Measurements from ENCODE around the gene PRDM13.
"Not testable (repeated sequence)": the region's sequence is repeated elsewhere in the genome, so short reads cannot be mapped to it uniquely, and the experiment has no call there.

The PRDM13 gene

DNA sequence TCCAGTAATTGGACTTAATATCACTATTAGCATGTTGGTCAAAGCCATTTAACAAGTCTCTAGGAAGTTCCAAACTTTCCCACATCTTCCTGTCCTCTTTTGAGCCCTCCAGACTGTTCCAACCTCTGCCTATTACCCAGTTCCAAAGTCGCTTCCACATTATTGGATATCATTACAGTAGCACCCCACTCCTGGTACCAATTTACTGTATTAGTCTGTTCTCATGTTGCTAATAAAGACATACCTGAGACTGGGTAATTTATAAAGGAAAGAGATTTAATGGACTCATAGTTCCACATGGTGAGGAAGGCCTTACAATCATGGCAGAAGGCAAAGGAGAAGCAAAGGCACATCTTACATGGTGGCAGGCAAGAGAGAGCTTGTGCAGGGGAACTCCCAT lies 31.7 kb downstream of the PRDM13 start:
- DNase-seq, result not testable (repeated sequence)

DNA sequence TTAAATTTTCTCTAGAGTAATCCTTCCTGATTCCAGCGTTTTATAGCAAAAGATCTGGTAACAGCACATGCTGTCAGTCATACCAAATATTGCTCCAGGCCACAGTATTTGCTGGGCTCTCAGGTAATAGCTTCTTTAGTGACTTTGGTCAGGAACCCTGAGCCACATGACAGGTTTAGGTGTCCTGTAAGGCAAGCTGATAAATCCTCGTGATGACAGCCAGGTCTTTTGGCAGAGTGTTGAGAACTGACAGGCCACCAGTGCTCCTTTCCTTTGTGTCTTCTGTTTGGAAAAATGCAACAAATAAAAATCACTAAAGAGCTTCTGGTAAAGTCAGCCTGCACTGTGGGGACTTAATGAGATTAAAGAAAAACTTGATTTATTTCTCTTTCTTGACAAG lies 34.6 kb downstream of the PRDM13 start:
- DNase-seq, result no peak

DNA sequence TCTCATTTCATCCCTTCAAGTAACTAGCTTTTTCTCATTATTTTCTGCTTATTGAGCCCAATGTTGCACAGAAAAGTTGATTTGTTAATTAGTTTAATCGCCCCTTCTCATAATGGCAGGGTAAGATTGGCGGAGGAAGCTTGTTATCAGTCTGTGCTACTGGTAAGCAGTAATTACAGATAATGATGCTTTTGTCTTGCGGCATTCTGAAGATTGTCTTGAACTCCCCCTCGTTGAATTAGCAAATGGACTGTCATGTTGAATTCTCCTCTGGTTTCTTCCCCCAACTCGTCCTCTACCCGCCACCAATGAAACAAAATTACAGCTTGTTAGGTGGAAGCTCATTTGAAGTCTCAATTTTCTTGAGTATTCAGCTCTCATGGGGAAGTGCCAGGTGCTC lies 39.4 kb downstream of the PRDM13 start:
- no peak for DNase-seq

DNA sequence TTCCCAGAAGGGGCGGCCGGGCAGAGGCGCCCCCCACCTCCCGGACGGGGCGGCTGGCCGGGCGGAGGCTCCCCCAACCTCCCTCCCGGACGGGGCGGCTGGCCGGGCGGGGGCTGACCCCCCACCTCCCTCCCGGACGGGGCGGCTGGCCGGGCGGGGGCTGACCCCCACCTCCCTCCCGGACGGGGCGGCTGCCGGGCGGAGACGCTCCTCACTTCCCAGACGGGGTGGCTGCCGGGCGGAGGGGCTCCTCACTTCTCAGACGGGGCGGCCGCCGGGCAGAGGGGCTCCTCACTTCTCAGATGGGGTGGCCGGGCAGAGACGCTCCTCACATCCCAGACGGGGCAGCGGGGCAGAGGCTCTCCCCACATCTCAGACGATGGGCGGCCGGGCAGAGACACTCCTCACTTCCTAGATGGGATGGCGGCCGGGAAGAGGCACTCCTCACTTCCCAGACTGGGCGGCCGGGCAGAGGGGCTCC lies 43.5 kb downstream of the PRDM13 start:
- not testable (repeated sequence) for DNase-seq

DNA sequence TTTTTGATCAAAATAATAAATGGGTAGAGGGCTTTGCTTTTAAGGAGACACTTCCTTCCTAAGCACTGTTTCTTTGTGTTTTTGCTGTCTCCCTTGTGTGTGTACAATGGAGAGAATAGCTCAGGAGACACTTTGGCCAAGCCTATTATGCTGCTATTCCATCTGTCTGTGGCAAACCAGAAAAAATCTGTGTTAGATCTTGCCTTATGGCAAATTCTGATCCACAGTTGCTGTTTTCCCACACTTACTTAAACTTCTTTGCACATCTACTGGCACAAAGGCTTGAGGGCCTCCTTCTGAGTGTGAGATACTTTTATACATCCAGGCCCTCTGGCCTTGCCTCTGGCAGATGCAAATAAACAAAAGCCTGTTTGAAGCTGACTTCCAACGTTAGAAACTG lies 53.6 kb downstream of the PRDM13 start:
- no peak for DNase-seq

DNA sequence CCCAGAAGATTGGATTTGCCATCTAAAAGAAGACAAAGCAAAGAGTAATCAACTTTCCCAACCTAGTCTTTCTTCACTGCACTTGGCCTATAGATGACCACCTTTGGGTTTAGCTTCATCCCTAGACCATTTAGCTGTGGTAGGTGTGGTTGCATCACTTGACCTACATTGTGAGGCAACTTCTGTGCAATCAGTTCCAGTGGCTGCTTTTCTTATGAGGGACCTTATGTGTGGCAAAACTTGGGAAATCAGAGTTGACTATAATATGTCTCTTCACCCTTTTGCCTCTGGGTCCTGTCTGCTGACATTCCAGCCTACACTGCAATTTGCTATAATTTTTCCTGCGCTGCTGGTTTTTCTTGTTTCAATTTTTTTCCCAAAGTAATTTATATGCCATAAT lies 55.2 kb downstream of the PRDM13 start:
- no peak for DNase-seq

DNA sequence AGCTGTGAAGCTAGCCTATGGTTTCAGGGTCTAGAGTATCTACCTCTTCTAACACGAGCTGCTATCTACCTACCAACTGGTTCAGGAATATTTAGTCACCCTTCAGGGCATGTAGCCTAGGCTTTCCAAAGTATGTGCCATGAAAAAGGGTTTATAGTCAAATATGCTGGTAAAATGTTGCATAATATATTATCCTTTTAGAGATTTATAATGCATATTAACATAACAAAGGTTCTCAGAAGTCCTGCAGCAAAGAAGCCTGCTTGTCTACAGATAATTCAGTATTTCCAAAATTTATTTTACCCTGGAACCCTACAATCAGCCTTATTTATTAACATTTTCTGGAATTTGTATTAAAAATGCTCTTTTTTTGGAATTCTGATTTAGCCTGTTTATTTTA lies 56.0 kb downstream of the PRDM13 start:
- no peak for DNase-seq
